GM18867 (cell line): ENCODE results near the gene HMG20B.
A peak's percentile ranks its signal among the peaks of the same experiment; 100 is the strongest.
"Not testable (repeated sequence)": the region's sequence is repeated elsewhere in the genome, so short reads cannot be mapped to it uniquely, and the experiment has no call there.

Experiments
- ATAC-seq: cut with Tn5 transposase; IDR thresholded peaks from one replicate; pipeline ENCODE4 v1.9.1; 2021; ENCODE audit warnings: mild to moderate bottlenecking, moderate library complexity; ENCODE audit not compliant: unreplicated experiment

Gene HMG20B

DNA sequence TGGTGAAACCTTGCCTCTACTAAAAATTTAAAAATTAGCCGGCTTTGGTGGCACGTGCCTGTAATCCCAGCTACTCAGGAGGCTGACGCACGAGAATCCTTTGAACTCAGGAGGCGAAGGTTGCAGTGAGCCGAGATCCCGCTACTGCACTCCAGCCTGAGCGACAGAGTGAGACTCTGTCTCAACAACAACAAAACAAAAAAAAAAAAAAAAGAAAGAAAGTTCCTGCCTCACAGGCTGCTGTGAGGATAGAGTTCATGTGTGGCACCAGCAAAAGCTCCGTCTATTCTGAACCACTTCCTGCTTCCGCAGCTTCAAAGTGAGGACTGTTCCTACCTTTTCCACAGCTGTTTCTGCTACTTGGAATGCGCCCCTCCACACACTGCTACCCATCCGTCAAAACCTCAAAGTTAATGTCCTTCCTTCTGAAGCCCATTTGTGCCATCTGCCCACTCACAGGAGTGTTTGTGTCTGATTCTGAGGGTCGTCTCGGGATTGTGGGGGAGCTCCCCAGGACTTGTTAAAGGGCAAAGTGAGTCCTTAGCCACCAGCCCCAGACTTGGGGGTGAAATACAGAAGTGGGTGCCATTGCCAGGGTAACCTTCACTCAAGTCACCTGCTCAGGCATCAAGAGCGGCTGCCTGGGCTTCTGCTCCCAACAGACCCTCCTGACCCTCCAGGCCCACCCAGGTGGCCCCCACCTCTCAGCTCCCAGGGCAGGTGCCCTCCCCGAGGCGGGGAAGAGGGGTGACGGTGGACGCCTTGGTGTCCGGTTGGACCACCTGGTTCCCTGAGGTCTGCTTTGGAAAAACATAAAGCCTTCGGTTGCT lies 18.3 kb upstream of the HMG20B start:
- ATAC-seq = no peak

DNA sequence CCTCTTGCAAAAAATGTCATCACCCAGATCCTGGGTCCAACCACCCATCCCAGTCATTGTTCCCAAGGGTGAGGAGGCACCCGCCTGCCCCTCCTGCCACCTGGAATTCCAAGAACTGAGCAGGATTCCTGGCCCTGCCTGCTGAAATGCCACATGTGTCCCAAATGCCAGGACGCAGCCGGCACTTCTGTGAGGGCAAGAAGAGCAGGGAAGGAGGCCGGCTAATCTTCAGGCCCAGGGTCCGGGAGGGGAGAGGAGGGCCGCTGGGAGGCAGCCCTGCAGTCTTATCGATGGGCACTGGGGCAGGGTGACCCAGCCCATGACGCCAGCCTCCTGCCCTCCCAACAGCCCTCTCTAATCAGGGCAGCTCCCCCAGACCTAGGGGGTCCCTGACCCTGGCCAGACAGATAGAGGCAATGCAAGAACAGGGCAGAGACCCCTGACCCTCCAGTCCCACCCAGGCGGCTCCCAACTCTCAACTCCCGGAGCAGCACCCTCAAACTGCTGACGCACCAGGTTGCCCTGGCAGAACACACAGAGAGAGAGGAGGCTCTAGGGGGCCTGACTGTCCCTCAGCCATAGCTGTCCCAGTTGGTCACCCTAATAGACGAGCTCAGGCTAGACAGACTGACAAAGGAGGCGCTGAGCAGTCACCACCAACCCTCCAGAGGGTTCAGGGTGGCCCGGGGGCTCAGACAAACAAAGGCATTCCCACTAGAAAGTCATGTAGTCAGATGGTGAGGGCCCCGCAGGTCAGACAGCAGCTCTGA lies 16.9 kb upstream of the HMG20B start:
- ATAC-seq = no peak

DNA sequence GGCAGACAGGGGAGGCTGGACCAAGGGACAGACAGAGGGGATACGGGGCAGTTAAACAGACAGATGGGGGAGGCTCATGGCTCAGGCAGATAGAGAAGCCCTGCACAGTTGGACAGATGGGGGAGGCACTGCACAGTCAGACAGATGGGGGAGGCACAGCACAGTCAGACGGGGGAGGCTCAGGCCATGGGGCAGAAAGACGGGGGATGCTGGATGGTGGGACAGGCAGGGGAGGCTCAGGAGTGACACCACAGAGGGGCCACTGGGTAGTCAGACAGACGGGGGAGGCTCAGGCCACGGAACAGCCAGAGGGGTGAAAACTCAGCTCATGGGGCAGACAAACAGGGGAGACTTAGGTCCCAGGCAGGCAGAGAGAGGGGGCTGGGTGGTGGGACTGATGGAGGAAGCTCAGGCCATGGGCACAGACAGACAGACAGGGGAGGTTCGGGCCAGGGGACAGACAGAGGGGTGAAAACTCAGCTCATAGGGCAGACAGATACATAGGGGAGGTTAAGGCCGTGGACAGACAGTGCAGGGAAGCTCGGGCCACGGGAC lies 16.2 kb upstream of the HMG20B start:
- no peak for ATAC-seq

DNA sequence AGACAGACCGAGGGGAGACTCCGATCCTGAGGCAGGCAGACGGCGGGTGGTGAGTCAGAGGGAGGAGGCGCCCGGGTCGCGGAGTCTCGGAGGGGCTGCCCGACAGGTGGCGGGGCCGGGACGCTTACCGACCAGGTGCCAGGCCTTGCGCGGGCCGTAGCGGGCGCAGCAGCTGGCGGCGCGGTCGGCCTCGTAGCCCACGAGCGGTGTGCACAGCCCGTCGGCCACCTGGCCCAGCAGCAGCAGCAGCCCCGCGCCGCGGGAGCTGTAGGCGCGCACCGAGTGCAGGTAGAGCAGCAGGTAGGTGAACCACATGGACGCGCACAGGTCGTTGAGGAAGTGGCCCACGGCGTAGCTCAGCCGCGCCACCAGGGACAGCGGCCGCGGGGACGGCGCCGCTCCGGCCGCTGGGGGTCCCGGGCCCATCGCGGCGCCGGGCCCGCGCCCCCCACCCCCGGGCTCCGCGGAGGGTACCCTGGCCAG lies 15.7 kb upstream of the HMG20B start:
- ATAC-seq = no peak

DNA sequence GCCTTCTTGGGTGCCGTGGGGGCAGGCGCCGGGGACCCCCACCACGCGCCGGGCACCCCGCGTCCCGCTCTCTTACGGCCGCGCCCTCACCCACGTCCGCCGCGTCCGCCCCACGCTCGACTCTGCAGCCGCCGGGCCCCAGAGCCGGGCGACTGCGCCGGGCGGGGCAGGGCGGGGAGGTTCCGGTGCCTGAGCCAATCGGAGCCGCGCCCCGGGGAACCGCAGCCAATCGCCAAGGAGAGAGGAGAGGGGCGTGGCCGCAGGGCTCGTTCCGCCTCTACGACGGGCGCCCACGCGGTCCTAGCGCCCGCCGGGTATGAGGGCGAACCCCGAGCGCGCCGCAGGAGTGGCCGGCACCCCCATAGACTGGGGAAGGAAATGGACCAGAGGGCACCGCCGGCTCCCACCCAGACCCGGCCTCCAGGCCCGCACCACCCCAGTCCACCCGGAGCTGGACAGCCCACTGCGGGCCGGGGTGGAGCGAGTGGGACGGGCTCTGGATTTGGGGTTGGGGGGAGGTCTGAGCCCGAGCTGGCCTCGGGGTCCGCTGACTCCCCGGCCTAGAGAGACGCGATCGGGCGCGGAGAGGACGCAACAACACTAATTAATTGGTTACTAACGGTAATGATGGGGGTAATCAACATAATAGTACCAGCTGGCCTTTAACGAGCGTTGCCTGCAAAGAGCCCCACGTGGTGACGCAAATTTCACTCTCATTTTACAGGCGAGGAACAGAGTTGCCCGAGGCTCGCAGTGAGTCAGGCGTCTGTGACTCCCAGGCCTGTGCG lies 15.1 kb upstream of the HMG20B start, which contains the start of gene MFSD12:
TSS of gene MFSD12 (minus strand) at position 126 of the 788 bp plus-strand sequence. CDS start 183 bp downstream, outside the sequence.
- ATAC-seq = peak; percentile 79

DNA sequence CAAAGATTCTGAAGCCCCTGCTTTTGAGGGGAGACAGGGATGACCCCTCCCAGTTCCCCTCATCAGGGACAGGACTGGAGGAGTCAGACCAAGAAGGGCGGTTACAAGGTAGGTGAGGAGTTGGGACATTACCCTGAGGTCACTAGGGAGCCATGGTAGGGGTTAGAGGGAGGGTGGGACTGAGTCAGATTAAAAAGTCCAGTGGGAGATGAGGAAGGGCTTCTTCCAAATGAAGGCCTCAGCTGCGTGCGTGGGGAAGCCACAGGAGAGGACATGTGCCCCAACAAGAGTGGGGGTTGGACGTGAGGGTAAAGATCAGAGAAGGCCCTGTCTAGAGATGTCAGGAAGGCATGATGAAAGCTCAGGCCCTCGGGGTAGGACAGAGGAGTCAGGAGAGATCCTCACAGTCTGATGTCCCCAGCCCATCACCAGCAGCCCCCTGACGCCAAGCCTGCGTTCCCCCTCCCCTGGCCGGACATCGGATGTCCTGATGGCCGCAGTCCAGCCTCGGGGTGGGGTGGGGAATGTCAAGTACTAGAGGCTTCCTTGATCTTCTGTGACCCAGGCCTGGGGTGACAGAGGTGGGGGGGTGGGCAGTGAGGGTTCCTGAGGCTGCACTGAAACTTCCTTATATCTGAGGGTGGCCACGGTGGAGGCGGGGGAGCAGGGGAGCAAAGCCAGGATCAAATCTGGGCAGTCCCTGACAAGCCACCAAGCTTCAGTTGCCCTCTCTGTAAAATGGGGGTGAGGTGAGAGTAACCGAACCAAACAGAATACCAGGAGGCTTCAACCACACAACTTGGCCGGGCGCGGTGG lies 8.8 kb upstream of the HMG20B start:
- no peak for ATAC-seq

DNA sequence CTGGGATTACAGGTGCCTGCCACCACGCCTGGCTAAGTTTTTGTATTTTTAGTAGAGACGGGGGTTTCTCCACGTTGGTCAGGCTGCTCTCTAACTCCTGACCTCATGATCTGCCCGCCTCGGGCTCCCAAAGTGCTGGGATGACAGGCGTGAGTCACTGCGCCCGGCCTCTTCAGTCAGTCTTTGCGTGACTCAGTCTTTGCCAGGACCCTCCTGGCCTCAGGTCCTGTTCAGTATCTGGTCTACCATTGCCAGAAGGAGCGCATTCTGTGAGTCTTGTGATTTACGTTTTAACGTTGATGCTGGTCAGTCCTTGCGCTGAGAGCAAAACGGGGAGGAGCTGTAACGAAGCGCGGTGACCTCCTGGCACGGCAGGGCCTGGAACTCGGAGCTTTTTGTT lies 7.6 kb upstream of the HMG20B start:
- ATAC-seq = no peak

DNA sequence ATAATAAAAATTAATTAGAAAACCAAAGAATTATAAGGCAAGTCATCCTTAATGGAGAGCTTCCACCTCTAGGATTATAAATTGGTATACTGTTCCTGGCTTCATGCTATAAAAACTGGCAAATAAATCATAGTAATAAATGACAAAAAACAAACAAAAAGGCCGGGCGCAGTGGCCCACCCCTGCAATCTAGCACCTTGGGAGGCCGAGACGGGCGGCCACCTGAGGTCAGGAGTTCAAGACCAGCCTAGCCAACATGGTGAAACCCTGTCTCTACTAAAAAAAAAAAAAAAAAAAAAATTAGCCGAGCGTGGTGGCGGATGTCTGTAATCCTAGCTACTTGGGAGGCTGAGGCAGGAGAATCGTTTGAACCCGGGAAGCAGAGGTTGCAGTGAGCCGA lies 2.7 kb upstream of the HMG20B start:
- not testable (repeated sequence) for ATAC-seq

DNA sequence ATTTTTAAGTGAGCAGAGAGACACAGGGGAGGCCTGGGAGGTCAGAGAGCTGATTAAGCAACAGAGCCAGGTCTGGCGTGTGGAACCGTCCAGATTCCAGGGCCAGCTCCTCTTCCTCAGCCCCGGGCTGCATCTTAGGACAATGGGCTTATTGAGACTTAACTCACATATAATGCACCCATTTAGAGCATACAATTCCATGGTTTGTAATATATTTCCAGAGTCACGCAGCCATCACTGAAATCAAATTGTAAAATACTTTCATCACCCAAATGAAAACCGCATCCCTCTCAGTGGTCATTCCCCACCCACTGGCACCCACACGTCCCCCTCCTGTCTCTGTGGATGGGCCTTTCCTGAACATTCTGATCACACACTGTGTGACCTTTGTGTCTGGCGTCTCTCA lies 2.1 kb upstream of the HMG20B start:
- no peak for ATAC-seq

DNA sequence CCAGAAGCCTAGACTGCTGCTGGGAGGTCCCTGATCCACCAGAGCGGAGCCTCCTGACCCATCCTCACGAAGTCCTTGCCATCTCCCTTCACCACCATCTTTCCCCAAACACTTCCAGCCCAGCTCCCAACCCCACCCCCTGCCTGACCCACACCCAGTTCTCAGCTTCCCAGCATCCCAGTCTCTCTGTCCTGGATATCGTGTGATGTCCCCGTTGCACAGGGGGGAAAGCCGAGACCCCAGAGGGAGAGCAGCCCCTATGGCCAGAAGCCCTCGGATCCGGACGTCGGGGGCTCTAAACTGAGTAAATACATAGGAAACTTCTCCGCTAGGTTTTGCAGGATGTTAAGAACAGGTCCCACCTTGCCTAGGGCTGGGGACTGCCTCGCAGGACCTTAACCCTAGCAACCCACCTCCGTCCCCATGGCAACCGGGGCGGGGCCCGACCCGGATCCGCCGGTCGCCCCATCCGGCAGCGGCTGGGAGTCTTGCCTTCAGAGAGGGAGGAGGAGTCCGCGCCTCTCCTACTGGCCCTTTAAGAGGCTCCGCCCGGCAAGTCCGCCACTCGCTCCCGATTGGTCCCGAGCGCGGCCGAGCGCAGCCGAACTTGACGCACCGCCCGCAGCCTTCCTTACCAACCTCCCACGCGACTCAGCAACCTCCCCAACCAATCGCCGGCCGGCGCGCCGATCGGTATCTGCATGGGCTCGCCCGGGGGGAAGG lies 451 bp upstream of the HMG20B start:
- peak; percentile 84 for ATAC-seq

DNA sequence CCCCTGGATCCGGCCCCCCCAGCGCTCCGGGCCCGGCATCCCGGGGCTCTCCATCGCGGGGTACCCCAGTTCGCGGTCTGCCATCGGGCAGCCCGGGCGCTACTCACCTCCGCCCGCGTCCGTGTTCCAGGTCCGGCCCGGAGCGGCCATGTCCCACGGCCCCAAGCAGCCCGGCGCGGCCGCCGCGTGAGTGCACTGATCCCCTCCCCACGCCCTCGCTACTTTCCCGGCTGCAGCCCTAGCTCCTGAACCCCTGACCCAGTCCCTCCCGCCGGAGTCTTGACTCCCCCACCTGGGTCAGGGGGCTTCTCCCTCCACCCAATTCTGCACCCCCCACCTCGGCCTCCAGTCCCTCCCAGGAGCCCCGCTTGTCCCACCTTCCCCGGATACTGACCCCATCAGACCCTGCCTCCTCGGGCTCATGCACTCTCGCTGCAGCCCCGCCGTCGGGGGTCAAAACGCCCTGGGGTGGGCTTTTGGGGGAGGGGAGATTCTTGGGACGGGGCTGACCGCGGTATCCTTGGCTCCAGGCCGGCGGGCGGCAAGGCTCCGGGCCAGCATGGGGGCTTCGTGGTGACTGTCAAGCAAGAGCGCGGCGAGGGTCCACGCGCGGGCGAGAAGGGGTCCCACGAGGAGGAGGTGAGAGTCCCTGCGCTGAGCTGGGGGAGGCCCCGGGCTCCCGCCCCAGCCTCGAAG lies 566 bp downstream of the HMG20B start:
- peak; percentile 4 for ATAC-seq

DNA sequence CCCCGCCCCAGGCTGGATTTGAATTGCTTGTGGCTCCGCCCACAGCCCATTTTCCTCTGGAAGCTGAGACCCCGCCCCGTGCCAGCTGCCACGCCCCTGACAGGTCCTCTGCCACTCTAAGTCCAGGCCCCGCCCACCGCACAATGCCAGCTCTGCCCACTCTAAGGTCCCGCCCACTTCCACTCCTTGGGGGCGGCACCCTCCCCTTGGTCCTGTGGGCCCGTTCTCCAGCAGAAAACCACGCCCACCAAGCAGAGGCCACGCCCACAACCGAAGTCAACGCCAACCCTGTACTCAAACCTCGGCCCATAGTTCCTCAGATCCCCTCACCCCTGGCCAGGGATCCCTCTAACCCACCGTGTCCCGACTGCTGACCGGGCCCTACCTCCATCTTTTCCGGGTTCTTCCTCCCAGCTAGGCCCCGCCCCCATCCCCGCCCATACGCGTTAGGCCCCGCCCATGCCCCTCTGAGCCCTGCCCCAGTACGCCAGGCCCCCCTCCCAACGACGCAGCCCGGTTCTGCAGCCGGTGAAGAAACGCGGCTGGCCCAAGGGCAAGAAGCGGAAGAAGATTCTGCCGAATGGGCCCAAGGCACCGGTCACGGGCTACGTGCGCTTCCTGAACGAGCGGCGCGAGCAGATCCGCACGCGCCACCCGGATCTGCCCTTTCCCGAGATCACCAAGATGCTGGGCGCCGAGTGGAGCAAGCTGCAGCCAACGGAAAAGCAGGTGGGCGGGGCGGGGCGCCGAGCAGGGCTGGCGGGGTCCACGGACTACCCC lies 1.3 kb downstream of the HMG20B start:
- peak; percentile 34 for ATAC-seq

DNA sequence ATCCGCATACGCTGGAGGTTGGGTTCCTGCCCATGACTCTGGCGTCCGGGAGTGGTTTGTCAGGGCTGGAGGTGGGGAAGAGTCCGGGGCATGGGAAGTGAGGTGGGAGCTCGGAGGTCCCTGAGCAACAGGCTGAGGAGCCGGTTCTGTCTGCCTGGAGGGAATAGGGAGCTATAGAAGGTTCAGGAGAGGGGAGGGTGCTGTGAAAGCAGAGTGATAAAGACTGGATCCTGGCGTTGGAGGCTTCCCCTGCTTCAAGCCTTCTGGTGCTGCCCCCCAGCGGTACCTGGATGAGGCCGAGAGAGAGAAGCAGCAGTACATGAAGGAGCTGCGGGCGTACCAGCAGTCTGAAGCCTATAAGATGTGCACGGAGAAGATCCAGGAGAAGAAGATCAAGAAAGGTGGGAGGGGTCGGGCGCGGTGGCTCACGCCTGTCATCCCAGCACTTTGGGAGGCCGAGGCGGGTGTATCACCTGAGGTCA lies 2.6 kb downstream of the HMG20B start:
- ATAC-seq = no peak

DNA sequence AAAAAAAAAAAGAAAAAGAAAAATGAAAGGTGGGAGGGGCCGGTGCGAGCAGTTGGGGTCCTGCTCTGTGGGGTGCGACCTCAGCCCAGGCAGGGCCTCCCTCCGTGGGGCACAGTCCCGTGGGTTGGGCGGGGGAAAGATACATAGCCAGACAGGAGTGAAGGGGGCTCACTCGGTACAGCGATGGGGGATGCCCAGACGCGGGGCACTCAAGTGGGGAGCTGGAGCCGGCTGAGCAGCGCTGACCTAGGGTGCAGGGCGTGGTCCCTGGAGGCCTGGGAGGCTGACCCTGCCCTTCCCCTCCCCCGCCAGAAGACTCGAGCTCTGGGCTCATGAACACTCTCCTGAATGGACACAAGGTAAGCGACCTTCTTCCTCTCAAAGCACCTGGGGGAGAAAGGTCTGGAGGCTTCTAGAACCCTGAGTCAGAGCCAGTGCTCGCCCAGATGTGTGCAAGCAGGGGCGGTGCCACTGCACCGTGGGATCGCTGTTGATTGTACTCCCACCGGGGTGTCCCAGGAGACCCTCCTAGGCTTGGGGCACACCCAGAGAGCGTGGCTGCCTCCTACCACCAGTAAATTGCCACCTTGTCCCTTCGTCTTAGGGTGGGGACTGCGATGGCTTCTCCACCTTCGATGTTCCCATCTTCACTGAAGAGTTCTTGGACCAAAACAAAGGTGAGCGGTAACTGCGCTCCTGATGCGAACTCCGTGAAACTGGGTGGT lies 3.4 kb downstream of the HMG20B start:
- ATAC-seq = no peak

DNA sequence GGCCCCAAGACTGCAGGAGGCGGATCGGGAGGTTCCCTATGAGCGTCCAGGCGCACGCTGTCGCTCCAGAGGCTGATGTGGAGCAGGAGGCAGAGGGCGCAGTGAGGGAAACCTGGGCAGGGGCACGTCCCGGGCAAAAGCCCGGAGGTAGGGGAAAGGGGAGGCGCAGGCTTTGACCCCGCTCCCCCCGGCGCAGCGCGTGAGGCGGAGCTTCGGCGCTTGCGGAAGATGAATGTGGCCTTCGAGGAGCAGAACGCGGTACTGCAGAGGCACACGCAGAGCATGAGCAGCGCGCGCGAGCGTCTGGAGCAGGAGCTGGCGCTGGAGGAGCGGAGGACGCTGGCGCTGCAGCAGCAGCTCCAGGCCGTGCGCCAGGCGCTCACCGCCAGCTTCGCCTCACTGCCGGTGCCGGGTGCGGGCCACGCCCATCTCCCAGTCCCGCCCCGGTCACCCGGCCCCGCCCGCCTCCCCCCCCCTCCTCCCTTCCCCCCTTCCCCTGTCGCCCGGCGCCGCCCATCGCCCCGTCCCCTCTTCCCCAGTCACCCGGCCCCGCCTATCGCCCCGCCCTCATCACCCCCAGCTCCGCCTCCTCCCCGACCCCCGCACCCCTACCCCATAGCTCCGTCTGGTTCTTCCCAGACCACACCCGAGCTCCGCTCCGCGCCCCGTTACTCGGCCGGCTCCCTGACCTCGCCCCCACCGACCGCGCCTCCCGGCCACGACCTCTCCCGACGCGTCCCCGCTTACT lies 4.1 kb downstream of the HMG20B start:
- no peak for ATAC-seq

DNA sequence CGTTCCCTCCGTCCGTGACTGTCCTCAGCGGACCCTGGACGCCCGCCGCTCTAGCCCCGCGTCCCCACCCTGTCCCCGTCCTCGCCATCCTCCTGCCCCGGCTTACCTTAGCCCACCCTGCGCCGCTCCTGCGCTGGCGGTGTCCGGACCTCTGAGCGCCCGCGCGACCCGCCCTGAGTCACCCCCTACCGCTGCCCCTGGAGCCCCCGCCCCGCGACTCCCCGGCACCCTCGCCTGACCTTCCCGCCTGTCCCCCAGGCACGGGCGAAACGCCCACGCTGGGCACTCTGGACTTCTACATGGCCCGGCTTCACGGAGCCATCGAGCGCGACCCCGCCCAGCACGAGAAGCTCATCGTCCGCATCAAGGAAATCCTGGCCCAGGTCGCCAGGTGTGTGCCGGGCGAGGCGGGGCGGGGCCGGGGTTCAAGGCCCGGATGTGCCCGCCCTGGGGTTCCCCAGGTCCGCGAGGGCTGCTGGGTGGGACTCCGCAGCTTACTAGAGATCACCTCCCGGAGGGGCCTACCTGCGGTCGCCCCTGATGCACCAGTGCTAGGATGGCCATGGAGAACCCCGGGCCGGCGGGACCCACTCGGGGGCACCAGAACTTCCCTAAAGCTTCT lies 5.1 kb downstream of the HMG20B start:
- no peak for ATAC-seq
